Measurements from ENCODE around the gene PRLHR.

- TF ChIP-seq CTCF (IDR thresholded peaks at IDR 0.05) (no peak), POLR2A (IDR thresholded peaks at IDR 0.05) (no peak)
Observed at GRCh38 chr10:118545381-118545780, 50.1 kb downstream of the PRLHR start.

Data from lower leg skin (tissue), 3 donors.